DND-41 (cell line): ENCODE measurements around the gene PLPP3.

Experiments
- ATAC-seq: fragments of 200-7000 bp; cut with Tn5 transposase; 3 replicates; pipeline ENCODE4 v1.9.1; 2021; ENCODE audit warnings: low read depth; ENCODE audit not compliant: insufficient read depth
- DNase-seq: peaks from one replicate; pipeline ENCODE4 v3.0.0-alpha.2; 2020
- H2AFZ ChIP-seq: 2 replicates; pipeline ENCODE4 v1.6.0; 2012; ENCODE audit warnings: low read depth, low read length
- H3K27ac ChIP-seq: 2 replicates; pipeline ENCODE4 v1.5.1; 2012; ENCODE audit warnings: low read length, inconsistent platforms
- H3K27me3 ChIP-seq: fragments of 200-600 bp; sonication (generic); 2 replicates; pipeline ENCODE4 v1.6.0; 2012; ENCODE audit warnings: low read length, mild to moderate bottlenecking, inconsistent platforms; ENCODE audit not compliant: insufficient read depth, poor library complexity
- H3K36me3 ChIP-seq: 2 replicates; pipeline ENCODE4 v1.5.1; 2012; ENCODE audit warnings: low read length, inconsistent platforms; ENCODE audit not compliant: insufficient read depth
- H3K4me1 ChIP-seq: 2 replicates; pipeline ENCODE4 v1.5.1; 2012; ENCODE audit warnings: mild to moderate bottlenecking, low read length; ENCODE audit not compliant: insufficient read depth
- H3K4me2 ChIP-seq: 2 replicates; pipeline ENCODE4 v1.6.0; 2012; ENCODE audit warnings: mild to moderate bottlenecking, moderate library complexity, low read length, inconsistent platforms; ENCODE audit not compliant: insufficient read depth
- H3K4me3 ChIP-seq, 2 experiments: fragments of 200-600 bp in 1 of 2; shearing (Covaris generic) in 1 of 2; 2 replicates each; pipeline ENCODE4 v1.5.1; 2012 to 2016; ENCODE audit warnings: inconsistent platforms in 2 of 2, low read length in 2 of 2, mild to moderate bottlenecking in 2 of 2, low read depth in 1 of 2, moderate library complexity in 1 of 2
- H3K79me2 ChIP-seq: 2 replicates; pipeline ENCODE4 v1.6.0; 2012; ENCODE audit warnings: low read length, inconsistent platforms; ENCODE audit not compliant: insufficient read depth
- H3K9ac ChIP-seq: 2 replicates; pipeline ENCODE4 v1.6.0; 2012; ENCODE audit warnings: low read depth, mild to moderate bottlenecking, inconsistent platforms, low read length, moderate library complexity
- H3K9me3 ChIP-seq: 2 replicates; pipeline ENCODE4 v1.5.1; 2012; ENCODE audit warnings: low read length, moderate library complexity, mild to moderate bottlenecking, inconsistent platforms; ENCODE audit not compliant: insufficient read depth, severe bottlenecking
- H4K20me1 ChIP-seq: 2 replicates; pipeline ENCODE4 v1.6.0; 2012; ENCODE audit warnings: low read length; ENCODE audit not compliant: insufficient read depth
- CTCF ChIP-seq: IDR thresholded peaks from 2 replicates; pipeline ENCODE4 v1.5.1; 2012; ENCODE audit warnings: borderline replicate concordance, low read length, moderate library complexity, mild to moderate bottlenecking; ENCODE audit not compliant: poor library complexity, severe bottlenecking; ENCODE audit errors: extremely low read depth
- EZH2 ChIP-seq: IDR thresholded peaks from 3 replicates; pipeline ENCODE4 v1.6.1; 2012; ENCODE audit warnings: borderline replicate concordance, low read depth, mild to moderate bottlenecking, moderate library complexity, low read length, inconsistent platforms; ENCODE audit not compliant: severe bottlenecking

The PLPP3 gene

GRCh38 chr1:56591909-56592308 is 12.5 kb upstream of the PLPP3 start:
- no peak overlapping the region for H3K4me2 ChIP-seq
- DNase-seq (no peak), ATAC-seq (no peak)
- no peaks in the 10 kb centered on the region for H4K20me1 ChIP-seq
- no peak overlapping the region for H3K9ac ChIP-seq
- no peaks in the 10 kb centered on the region for H3K36me3 ChIP-seq
- H2AFZ ChIP-seq, result no peak overlapping the region
- no peaks in the 10 kb centered on the region for H3K4me1 ChIP-seq
- no peak overlapping the region for H3K27ac ChIP-seq
- no peaks in the 10 kb centered on the region for H3K27me3 ChIP-seq
- no peaks in the 10 kb centered on the region for H3K79me2 ChIP-seq
- H3K4me3 ChIP-seq, result no peak overlapping the region
- TF ChIP-seq CTCF (no peak), EZH2 (no peak)
- no peaks in the 10 kb centered on the region for H3K9me3 ChIP-seq

- no peak overlapping the region for H2AFZ ChIP-seq
- no peaks in the 10 kb centered on the region for H3K36me3 ChIP-seq
- ATAC-seq (no peak), DNase-seq (no peak)
- no peaks in the 10 kb centered on the region for H3K9me3 ChIP-seq
- H3K27me3 ChIP-seq, result no peaks in the 10 kb centered on the region
- TF ChIP-seq CTCF, result no peak
- TF ChIP-seq EZH2, result no peak
- H3K27ac ChIP-seq, result no peak overlapping the region
- no peaks in the 10 kb centered on the region for H4K20me1 ChIP-seq
- H3K79me2 ChIP-seq, result no peaks in the 10 kb centered on the region
- no peak overlapping the region for H3K4me3 ChIP-seq
- no peak overlapping the region for H3K9ac ChIP-seq
- H3K4me2 ChIP-seq, result no peak overlapping the region
- no peaks in the 10 kb centered on the region for H3K4me1 ChIP-seq
Measured at GRCh38 chr1:56590520-56591011, 11.2 kb upstream of the PLPP3 start.

- H3K4me2 ChIP-seq, result no peak overlapping the region
- no peak overlapping the region for H2AFZ ChIP-seq
- no peak overlapping the region for H3K27ac ChIP-seq
- no peaks in the 10 kb centered on the region for H3K36me3 ChIP-seq
- no peaks in the 10 kb centered on the region for H3K27me3 ChIP-seq
- no peak overlapping the region for H3K4me3 ChIP-seq
- no peak overlapping the region for H3K9ac ChIP-seq
- H3K4me1 ChIP-seq, result no peaks in the 10 kb centered on the region
- ATAC-seq (no peak), DNase-seq (no peak)
- H3K9me3 ChIP-seq, result no peaks in the 10 kb centered on the region
- TF ChIP-seq EZH2 (no peak), CTCF (no peak)
- H3K79me2 ChIP-seq, result no peaks in the 10 kb centered on the region
- no peaks in the 10 kb centered on the region for H4K20me1 ChIP-seq
Measured at GRCh38 chr1:56589369-56589768, 10.0 kb upstream of the PLPP3 start.

- no peak overlapping the region for H2AFZ ChIP-seq
- H3K4me2 ChIP-seq, result no peak overlapping the region
- no peaks in the 10 kb centered on the region for H4K20me1 ChIP-seq
- no peaks in the 10 kb centered on the region for H3K27me3 ChIP-seq
- no peak for TF ChIP-seq CTCF
- TF ChIP-seq EZH2, result no peak
- ATAC-seq (no peak), DNase-seq (no peak)
- no peaks in the 10 kb centered on the region for H3K4me1 ChIP-seq
- H3K79me2 ChIP-seq, result no peaks in the 10 kb centered on the region
- no peaks in the 10 kb centered on the region for H3K36me3 ChIP-seq
- H3K9me3 ChIP-seq, result no peaks in the 10 kb centered on the region
- H3K27ac ChIP-seq, result no peak overlapping the region
- no peak overlapping the region for H3K4me3 ChIP-seq
- no peak overlapping the region for H3K9ac ChIP-seq
Measured at GRCh38 chr1:56586502-56586901, 7.1 kb upstream of the PLPP3 start.
